ENCODE measurements around the gene MED16. TPM values are rescaled to one million over a fixed set of nuclear protein-coding genes. Genes with fewer than 3 reads are reported as not detected.

Gene MED16
- total RNA-seq, 1 experiment from 2014 or later = 66.9 TPM

GRCh38 chr19:912181-913079, 19.4 kb upstream of the MED16 start:
- peaks cover 3% of the 10 kb centered on the region; the same call in 1 of the 2 replicates for H3K36me3 Mint-ChIP-seq
- DNase-seq (ENCODE audit: low spot score) (no peak), ATAC-seq (no peak)
- no peaks in the 10 kb centered on the region for H3K9me3 Mint-ChIP-seq
- ChIA-PET CTCF (no interaction called here), POLR2A (no interaction called here)
- peaks cover 31% of the 10 kb centered on the region for H3K27me3 Mint-ChIP-seq (ENCODE audit: low read depth)
- no peak overlapping the region for H3K27ac Mint-ChIP-seq
- H3K4me1 Mint-ChIP-seq = no peaks in the 10 kb centered on the region
- peak; percentile 48; the same call in 1 of the 2 replicates for TF ChIP-seq ZNF423 (CRISPR knock-in tag; IDR thresholded peaks at IDR 0.05)
- TF ChIP-seq SMAD3 (CRISPR knock-in tag; IDR thresholded peaks at IDR 0.05; ENCODE audit: borderline replicate concordance) = no peak
- H3K4me3 Mint-ChIP-seq = peak overlapping the region; percentile 67

- ChIA-PET CTCF (no interaction called here), POLR2A (no interaction called here)
- Mint-ChIP-seq H3K27me3 (ENCODE audit: low read depth) (peaks cover 26% of the 10 kb centered on the region), H3K9me3 (no peaks in the 10 kb centered on the region), H3K27ac (no peak overlapping the region), H3K36me3 (peaks cover 3% of the 10 kb centered on the region; the same call in 1 of the 2 replicates), H3K4me1 (no peaks in the 10 kb centered on the region), H3K4me3 (peak overlapping the region; percentile 62)
- DNase-seq (ENCODE audit: low spot score) (no peak), ATAC-seq (peak; percentile 61)
- TF ChIP-seq MAX (CRISPR knock-in tag; IDR thresholded peaks at IDR 0.05) = peak; percentile 57; the same call in 1 of the 2 replicates
- peak; percentile 65; the same call in 1 of the 2 replicates for TF ChIP-seq USF1 (CRISPR knock-in tag; IDR thresholded peaks at IDR 0.05)
- TF ChIP-seq GABPB1 (CRISPR knock-in tag; IDR thresholded peaks at IDR 0.05) = no peak
- no peak for TF ChIP-seq MLX (CRISPR knock-in tag; IDR thresholded peaks at IDR 0.05)
- TF ChIP-seq RELA (CRISPR knock-in tag; IDR thresholded peaks at IDR 0.05; ENCODE audit: borderline replicate concordance) = peak; percentile 82
- TF ChIP-seq STAT6 (CRISPR knock-in tag; conservative IDR thresholded peaks at IDR 0.05; ENCODE audit: low read depth) = no peak
- no peak for TF ChIP-seq ZMAT4 (CRISPR knock-in tag; IDR thresholded peaks at IDR 0.05)
- no peak for TF ChIP-seq EMX1 (CRISPR knock-in tag; IDR thresholded peaks at IDR 0.05)
These were observed 18.4 kb upstream of the MED16 start for GRCh38 chr19:911197-912033.

- POLR2A ChIA-PET = no interaction called here
- CTCF ChIA-PET = no interaction called here
- Mint-ChIP-seq H3K27me3 (ENCODE audit: low read depth) (no peaks in the 10 kb centered on the region), H3K36me3 (peaks cover 6% of the 10 kb centered on the region; the same call in 1 of the 2 replicates), H3K4me3 (no peak overlapping the region), H3K9me3 (no peaks in the 10 kb centered on the region), H3K27ac (no peak overlapping the region), H3K4me1 (peaks cover 2% of the 10 kb centered on the region; the same call in 1 of the 2 replicates)
- no peak for ATAC-seq
- DNase-seq (ENCODE audit: low spot score) = no peak
- TF ChIP-seq HMGXB4 (CRISPR knock-in tag; IDR thresholded peaks at IDR 0.05) (no peak), ZMAT4 (CRISPR knock-in tag; IDR thresholded peaks at IDR 0.05) (no peak), JUN (CRISPR knock-in tag; IDR thresholded peaks at IDR 0.05) (no peak), ETV6 (CRISPR knock-in tag; IDR thresholded peaks at IDR 0.05) (no peak), ZNF416 (CRISPR knock-in tag; IDR thresholded peaks at IDR 0.05) (no peak), NR1H2 (CRISPR knock-in tag; IDR thresholded peaks at IDR 0.05) (no peak), FOXP4 (CRISPR knock-in tag; IDR thresholded peaks at IDR 0.05) (no peak), SMAD3 (CRISPR knock-in tag; IDR thresholded peaks at IDR 0.05; ENCODE audit: borderline replicate concordance) (no peak)
These were observed 14.3 kb upstream of the MED16 start for GRCh38 chr19:907183-907853.

Data from WTC11 (cell line).